GM21717 (cell line): ENCODE measurements around the gene SSPN.
"Not testable (repeated sequence)": the region's sequence is repeated elsewhere in the genome, so short reads cannot be mapped to it uniquely, and the experiment has no call there.

Experiments
- ATAC-seq: cut with Tn5 transposase; IDR thresholded peaks from one replicate; pipeline ENCODE4 v1.9.1; 2021; ENCODE audit warnings: mild to moderate bottlenecking, moderate library complexity; ENCODE audit not compliant: unreplicated experiment

Gene SSPN

DNA sequence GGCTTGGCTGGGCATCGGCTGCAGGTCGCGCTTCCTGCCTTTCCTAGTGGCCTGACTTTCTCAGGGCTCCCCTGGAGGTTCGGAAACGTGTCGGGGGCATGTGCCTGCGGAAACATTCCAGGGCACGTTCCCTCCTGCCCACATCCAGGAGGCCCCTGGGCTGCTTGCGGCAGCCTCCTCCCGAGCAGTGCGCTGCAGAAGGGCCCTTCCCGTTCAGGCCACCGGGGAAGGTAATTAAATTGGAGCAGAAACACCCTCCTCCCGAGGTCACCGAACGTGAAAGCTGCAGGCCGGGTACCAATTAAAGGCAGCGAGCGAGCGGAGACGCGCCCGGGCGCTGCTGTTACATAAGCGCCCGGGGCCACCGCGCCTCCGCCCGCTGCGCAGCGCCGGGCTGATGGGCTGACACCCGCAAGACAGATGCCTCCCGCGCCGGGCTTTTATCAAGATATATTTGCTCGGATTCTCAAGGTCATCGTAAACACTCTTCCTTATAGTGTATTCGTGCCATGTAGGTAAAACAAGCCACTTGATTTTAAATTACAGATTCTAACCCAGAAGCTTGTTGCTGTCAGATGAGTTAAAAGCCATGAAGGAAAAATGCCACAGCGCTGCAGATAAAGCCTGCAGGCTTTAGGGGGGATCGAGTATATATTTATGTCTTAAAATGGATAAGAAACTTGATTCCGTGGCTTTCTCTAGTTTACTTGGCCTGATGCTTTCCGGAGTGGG, 31.4 kb downstream of the SSPN start:
- no peak for ATAC-seq

DNA sequence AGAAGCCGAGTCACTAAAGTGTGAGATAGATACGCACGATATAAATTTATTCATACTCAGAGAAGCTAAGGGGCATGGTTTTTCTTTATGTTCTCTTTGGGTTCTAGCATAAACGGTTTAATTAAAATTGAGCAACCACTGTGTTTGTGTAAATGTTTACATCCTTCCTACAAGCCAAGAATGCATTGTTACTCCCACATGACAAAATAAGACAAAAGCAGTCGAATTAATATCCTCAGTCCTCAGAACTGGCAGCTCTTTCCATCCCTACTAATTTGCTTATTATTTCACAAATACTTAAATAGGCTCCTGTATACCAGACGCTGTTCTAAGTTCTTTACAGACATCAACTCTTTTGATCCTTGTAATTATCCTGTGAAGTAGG, 32.0 kb downstream of the SSPN start:
- no peak for ATAC-seq

DNA sequence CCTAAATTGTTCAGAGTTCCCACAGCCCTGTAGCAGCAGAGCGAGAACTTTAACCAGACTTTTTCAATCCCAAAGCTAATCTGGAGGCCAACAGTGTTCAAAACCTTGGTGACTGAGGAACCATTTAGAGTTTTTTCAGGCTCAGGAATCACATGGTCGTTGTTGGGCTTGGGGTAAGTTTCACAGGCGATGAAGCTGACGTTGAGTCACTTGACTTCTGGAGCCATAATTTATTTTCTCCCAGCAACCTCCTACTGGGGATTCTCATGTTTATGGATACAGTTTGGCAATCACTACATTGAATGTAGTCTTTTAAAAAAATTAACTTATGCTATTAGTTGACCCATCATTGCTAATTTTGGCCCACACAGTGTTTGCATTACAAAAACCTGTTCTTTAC, 34.5 kb downstream of the SSPN start:
- ATAC-seq: no peak

DNA sequence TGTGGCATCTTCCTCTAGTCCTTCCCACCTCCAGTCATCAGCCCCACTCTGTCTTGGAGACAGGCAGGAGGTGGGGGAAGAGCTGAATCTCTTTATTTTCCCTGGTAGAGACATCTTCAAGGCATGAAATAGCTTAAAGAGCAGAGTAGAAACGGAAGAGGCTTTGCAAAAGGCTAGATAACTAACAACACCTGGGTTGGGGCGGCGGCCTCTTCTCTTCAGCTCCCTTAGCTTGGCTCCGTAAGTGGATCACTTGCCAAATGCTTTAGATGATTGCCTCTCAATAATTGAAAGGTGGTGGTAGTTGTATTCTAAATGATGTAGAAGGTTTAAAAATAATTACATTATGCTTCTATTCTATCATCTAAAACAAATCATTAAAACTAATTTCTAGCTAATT, 36.1 kb downstream of the SSPN start:
- ATAC-seq: no peak

DNA sequence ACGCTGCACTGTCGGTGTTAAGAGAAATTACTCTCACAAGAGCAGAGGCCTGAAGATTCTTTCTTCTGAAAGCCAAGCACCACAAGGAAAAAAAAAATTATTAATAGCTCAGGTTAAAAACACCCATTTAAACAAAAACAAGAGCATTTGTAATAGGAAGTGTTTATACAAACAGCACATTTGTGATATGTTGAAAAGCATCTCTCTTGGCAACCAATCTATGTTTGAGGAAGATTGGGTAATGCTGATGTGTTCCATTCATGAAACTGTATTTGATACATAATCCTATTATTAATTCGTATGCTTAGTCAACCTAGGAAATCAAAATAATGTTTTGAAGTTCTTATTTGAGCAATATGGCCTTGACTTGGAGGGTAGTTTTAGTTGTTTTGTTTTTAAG, 36.5 kb downstream of the SSPN start:
- ATAC-seq: no peak

DNA sequence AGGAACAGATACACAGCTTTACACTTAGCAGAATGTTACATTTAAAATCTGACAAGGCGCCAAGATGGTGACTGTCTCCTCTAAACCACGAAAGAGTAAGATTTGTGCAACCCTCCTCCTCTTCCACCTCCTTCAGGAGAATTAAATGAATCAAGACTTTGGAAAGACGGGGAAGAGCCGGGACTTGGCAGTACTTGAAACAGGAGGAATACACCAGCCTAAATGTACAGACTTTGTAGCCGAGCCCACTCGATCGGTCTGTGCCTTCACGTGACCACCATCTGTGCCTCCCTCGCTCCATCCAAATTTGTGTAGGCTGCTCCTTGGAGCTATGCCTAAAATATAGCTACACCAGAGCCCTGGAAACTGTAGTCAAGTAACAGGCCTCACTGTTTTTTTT, 38.3 kb downstream of the SSPN start:
- ATAC-seq: no peak

DNA sequence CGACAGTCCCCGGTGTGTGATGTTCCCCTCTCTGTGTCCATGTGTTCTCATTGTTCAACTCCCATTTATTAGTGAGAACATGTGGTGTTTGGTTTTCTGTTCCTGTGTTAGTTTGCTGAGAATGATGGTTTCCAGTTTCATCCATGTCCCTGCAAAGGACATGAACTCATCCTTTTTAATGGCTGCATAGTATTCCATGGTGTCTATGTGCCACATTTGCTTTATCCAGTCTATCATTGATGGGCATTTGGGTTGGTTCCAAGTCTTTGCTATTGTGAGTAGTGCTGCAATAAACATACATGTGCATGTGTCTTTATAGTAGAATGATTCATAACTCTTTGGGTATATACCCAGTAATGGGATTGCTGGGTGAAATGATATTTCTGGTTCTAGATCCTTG, 40.1 kb downstream of the SSPN start:
- not testable (repeated sequence) for ATAC-seq

DNA sequence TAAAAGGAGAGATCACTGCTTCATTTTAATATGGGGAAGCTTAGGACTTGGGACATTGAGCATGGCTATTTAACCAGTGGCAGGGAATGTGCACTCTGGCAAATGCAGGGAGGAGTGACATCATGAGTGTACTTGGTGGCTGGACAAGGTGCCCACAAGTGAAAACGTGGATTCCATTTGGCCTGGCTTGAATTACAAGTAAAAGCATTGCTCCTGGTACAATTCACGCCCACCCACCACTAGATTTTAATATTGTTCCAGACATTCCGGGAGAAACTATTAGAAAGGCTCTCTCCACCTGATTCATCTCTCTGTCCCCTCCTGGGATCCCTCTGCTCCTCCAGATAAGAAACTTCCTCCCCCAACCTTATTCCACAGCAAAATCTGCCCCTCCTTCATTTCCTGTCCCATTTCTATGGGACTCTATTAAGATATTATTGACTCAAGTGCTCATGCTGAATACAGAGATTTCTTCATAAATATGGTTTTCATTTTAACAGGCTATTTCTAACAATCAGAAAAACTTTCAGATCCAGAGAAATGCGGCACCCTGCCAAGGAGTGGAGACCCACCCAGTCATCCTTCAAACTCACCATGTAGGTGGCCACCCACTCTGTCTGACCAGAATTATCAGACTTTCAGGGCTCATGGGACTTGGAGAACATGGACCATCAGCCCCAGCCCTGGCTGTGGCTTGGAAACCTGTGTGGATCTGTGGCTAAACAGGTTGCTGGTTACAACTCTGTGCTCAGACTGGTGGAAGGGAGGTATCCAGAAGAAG, 43.2 kb downstream of the SSPN start:
- no peak for ATAC-seq

DNA sequence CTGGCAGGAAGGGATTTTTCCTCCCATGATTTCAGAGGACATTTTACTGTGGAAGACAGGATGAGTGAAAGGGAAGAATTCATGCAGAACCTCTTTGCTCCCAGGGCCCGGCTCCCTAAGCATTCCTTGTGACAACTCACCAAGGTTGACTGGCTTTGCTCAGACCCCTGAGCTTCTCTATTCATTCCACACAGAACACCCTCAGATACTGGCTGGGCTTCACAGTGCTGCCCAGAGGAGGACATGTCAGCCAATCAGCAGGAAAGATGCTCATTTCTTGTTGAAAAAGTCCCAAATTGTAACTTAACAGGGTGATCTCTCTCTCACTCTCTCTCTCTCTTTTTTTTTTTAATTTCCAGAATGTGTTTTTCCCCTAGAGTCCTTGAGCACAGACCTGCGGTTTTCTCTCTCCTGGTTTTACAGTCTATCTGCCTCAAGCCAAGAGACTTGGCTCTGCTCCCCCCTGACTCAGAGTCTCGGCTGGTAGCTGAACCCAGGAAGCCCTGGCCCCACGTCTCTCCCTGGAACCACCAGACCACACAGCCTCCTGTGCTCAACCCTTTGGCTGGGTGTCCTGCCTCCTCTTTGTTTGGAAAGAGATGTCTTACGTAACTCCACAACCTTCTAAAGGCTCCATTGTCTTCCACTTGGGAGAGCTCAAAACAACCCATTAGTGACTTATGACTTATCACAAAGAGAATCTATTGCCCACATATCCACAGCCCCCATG, 43.9 kb downstream of the SSPN start:
- ATAC-seq: no peak

DNA sequence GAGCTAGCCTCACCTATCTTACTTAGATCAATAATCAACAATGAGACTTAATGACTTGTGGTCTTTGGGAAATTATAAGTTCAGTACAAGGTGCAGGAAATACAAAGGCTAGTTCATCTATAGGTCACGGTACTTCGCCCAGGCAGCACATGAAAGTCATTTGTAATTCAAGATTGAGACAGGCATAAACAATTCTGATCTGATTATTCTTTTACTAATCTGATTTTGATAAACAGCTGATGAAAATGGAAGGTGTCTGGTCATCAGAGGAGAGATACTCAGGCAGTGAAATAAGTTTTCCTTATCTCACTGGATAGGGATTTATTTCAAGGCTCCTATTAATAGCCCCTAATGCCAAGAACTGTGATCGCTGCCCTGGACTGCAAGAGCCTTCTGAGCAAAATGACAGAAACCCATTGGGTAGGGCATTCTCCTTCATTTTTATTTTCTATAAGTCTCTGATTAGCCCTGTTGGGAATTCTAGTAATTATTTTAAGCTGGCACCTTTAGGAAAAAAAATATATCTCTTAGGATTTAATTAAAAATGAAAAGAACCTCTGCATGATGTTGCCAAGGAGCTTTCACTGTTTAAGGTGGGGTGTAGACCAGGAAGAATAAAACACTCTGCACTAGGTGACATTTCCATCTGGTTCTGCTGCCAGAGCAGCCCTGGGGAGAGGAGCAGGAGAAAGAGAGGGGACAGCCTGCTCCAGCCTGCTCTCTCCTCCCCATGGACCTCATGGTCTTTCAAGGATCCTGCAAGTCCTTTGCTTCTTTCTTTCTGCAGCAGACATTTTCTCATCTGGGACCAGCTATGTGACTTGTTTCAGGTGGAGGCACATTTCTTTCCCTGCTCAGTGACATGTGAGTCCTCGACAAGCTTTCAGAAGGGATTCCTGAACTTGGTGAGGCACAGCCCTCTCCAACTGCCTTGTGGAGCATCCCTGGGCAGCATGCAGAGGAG, 44.8 kb downstream of the SSPN start:
- ATAC-seq: no peak

DNA sequence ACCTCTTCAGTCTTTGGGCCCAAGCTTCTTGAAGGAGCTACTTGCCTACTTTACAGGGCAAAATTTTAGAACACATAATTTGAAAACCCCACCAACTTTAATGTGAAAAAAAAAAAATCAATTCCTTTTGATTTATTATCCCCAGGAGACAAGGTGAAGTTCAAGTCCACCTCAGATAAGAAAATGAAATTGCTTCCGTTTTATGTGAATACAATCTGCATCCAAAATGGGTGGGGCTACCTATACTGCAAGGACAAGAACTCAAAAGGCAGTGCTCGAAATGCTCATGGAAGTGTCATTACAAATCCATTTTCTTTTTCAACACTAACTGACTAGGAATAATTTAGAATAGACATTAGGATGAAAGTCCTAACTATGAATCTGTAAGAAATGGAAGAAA, 45.7 kb downstream of the SSPN start:
- no peak for ATAC-seq

DNA sequence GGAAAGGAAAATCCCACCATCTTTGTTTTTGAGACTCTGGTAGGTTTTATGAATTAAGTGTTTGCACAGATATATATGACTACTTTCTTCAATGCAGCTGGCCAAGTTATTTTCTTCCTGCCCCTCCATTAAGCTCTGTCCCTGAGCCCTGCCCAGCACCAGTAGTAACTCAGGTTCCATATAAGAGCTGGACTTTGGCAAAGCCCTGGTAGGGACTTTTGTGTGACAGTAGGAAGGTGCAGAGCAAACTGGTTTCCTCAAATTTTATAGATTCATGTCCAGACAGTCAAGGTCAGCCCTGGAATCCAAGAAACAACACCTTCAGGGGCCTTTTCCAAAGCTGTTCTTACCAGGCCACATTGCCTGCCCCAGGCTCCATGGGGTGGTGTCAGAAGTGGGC, 47.3 kb downstream of the SSPN start:
- no peak for ATAC-seq

DNA sequence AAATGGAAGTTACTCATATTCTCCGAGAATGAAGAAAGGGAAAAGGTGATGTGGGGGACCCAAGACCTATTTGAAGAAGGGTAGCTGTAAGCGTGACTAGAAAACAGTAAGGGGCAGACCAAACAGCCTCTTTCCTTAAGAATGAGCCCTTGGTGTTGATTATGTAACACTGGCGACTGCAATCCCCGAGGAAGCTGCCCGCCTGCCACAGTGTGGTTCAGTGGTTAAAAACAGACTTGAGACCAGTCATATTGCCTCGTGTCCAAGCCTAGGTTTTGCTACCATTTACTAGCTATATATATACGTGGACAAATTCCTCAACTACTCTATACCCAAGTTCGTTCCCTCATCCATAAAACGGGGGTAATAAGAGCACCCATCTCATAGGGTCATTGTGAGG, 49.1 kb downstream of the SSPN start:
- no peak for ATAC-seq

DNA sequence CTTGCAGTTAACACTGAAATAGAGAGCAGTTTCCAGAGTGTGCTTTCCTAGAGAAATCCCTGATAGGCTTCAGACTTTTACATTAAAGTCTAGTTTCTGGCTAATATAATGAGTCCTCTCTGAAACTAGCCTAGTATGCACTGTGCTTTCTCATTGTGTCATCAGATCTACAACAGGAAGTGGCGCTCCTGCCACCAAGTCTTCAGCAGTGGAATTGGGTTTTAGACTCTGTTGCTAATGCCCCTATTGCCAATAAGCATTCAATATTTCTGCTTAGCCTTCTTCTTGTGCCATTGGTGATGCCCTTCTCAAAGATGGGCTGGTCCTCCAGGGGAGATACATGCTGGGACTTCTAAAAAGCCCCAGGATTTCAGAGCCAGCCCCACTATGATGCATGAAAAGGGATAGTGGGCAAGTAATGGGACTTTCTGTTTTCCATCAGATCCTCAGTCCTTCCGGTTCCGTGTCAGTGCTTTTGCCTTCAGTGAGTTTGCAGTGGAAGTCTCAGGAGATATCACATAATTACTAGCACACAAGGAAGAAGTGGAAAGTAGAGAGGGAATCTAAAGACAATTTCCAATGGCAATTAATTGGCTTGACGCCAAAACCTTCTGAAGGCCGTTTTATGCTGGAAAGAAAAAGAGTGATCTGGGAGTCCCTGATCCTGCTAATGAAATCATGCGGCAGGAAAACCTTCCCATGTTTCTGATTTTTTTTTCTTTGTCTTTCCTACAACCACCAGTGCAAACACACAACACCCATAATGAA, 50.0 kb downstream of the SSPN start:
- no peak for ATAC-seq

DNA sequence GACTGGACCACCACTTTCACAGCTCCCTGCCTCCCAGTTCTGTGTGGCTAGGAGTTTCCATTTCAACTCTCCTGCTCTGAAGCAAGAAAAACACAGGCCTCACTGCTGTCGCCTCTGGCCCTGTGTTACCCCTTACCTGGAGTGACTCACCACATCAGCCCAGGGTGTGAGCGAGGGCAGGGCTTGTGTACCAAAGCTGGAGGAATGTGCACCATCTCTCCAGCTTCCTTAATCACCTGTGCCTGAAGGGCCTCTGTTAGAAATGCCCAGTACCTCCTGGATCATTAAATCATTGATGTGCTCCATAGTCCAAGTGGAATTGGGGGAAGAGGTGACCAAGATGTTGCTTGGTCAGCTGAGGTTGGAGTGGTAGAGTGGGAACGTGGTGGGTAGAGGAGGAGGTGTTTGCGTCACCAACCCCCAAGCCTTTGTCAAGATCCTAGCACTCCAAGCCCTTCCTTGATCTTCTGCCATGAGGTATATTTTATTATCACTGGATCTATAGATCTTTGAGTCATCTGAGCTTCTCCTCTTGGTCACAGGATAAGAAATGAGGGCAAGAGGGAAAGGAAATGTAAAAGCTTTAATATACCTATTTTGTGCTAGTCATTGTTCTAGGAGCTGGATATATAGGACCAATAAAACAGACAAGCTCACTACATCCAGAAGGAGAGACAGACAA, 51.3 kb downstream of the SSPN start:
- no peak for ATAC-seq

DNA sequence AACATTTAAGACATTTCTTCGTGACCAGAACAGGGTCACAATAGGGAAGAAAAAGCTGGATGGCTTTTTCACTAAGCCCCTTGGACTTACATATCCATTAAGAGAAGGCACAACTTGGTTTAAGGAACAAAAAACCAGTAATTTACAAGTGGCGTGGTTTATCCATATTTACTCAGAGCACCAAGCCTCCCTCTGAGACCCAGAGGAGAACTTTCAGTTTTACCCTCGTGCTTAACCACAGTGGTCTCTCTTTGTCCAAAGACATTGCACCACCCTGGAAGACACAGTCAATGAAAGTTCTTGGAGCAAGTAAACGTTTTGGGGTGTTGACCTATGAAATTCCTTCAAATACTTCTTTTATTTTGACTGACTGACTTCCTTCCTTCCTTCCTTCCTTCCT, 52.5 kb downstream of the SSPN start:
- no peak for ATAC-seq

DNA sequence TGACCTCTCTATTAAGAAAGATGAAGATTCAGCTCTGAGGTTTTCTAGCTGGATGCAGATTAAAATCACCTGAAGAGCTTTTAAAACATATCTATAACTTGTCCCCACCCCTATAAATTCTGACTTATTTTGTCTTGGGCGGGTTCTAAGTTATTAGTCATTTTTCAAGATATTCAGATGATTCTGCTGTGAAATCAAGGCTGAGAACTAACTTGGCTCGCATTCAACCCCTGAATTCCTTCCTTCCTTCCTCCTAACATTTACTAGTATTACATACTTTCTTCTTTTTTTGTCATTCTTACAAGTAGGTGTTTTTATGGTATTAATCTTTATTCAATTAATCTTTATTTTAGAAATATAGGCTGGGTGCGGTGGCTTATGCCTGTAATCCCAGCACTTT, 55.4 kb downstream of the SSPN start:
- ATAC-seq: no peak

DNA sequence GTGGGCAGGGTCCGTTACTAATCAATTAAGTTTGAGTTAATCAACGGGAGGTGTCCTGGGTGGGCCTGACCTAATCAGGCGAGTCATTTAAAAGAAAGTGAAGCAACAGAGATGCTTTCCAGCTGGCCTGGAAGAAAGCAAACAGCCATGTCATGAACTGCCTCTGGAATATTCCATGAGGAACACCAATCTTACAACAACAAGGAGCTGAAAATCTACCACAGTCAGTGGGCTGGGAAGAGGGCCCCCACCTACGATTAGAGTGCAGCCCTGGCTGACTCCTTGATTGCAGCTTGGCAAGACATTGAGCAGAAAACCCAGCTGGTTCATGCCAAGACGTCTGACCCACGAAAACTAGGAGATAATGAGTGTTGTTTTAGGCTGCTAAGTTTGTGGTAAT, 56.2 kb downstream of the SSPN start:
- ATAC-seq: no peak

DNA sequence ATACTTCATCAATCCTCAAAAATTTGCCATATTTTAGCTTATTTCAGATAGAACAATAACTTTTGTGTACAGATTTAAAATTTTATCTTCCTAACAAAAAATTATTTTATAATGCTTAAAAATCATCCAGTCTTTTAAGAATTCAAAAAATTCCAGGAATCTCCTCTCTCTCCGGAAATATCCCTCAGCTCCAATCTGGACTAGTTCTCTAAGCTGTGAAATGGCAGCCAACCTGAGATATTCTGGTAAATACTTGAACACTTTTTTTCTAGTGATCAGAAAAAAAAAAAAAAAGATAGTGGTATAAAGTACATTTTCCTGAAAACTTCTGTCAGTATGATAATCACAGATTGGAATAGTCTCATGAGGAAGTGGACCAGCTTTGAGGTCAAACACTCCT, 57.6 kb downstream of the SSPN start:
- ATAC-seq: no peak
